GM12891 (cell line): ENCODE results near the gene CMSS1.

ENCODE experiments used
- POLR2A ChIP-seq: IDR thresholded peaks from 2 replicates; pipeline ENCODE4 v1.6.1; 2011; ENCODE audit warnings: low read depth, low read length, control low read depth
- POLR2AphosphoS5 ChIP-seq: IDR thresholded peaks from 2 replicates; pipeline ENCODE4 v1.6.1; 2011; ENCODE audit warnings: low read depth, low read length, control low read depth

DNA sequence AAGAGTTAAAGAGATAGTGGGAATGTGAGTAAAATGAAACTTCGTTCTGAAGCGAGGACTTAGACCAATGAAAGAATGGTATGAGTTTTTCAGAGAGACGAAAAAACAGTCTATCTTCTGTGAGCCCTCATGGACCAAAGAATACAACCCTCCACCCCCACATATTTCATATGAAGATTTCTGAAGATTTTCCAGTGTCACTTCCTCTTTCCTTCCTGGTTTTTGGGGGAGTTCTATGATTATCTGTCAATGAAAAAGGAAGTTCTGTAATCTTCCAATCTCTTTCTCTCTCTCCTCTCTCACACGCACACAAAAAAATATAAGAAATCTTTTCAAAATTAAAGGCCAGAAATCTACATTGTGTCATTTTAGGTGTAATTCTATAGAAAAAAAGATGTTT lies 27.7 kb downstream of the CMSS1 start:
- TF ChIP-seq POLR2AphosphoS5 (no peak), POLR2A (no peak)
